Ovary (tissue), 9 donors: Measurements from ENCODE around the gene FAH. TPM values are rescaled to one million over a fixed set of nuclear protein-coding genes. Genes with fewer than 3 reads are reported as not detected.

Experiments used
- DNase-seq, 5 donors: peaks; one replicate each; pipeline ENCODE4 v3.0.0-alpha.2; 2019 to 2020
- H3K27ac ChIP-seq, 2 donors: fragments of 200-600 bp; one replicate each; pipeline versions ENCODE4 v1.5.1 to v1.8.0; 2019 to 2022
- H3K27me3 ChIP-seq: fragments of 200-600 bp; one replicate; pipeline ENCODE4 v1.8.0; 2022
- H3K36me3 ChIP-seq: fragments of 200-600 bp; sonication (generic); one replicate; pipeline ENCODE4 v1.5.1; 2019
- H3K4me1 ChIP-seq: one replicate; pipeline ENCODE4 v1.8.1; 2013; ENCODE audit warnings: mild to moderate bottlenecking, moderate library complexity; ENCODE audit not compliant: insufficient read depth
- H3K4me3 ChIP-seq: fragments of 200-600 bp; sonication (generic); one replicate; pipeline ENCODE4 v1.5.1; 2017
- H3K9me3 ChIP-seq, 2 donors: fragments of 200-600 bp in 1 of 2; sonication (generic) in 1 of 2; one replicate each; pipeline versions ENCODE4 v1.5.1 to v1.8.1; 2013 to 2019; ENCODE audit warnings: mild to moderate bottlenecking in 1 of 2, moderate library complexity in 1 of 2
- EP300 ChIP-seq: sonication (generic); formaldehyde crosslinking; IDR thresholded peaks from one replicate; pipeline ENCODE4 v1.6.1; 2017; ENCODE audit warnings: antibody characterized with exemption
- POLR2A ChIP-seq: fragments of 450-650 bp; IDR thresholded peaks from one replicate; pipeline ENCODE4 v1.6.1; 2017; ENCODE audit warnings: antibody characterized with exemption, mild to moderate bottlenecking, moderate library complexity
- WGBS, 3 donors: extraction: QIAGEN DNeasy Blood & Tissue Kit in 1 of 3; methylation state at CpG; one replicate each; pipeline versions ENCODE4 v1.1.5 to v1.1.7; 2013 to 2017; 5-methylcytosine and 5-hydroxymethylcytosine counted together
- intact Hi-C, 4 donors: fragments of 100-400 bp; cut with DNase I; formaldehyde crosslinking; loops; one replicate each; pipeline versions ENCODE4 v1.11.0 to v1.15.1; 2022 to 2023
- polyA plus RNA-seq, 2 donors: library from polyadenylated mRNA; stranded (reverse); fragments of 200-250 nt in 1 of 2; fragments of 350-450 nt in 1 of 2; fragmentation: Illumina TruSeq in 1 of 2; extraction: RNeasy Lipid Tissue Mini Kit (QIAGEN cat#74804) in 1 of 2; gene quantifications; one replicate each; pipeline ENCODE4 v1.2.3, GENCODE V29; 2013 to 2014
- total RNA-seq, 7 donors: library from RNA; depleted of rRNA in 2 of 7; stranded (reverse); fragments of >200 nt in 2 of 7; fragmentation: NEBNext Ultra II Directional in 3 of 7; extraction: Animal tissue kit (Norgen Biotek cat#: 25700) in 3 of 7; gene quantifications; one replicate each; pipeline versions ENCODE4 v1.1.0 to v1.2.4, GENCODE V29; 2016 to 2023
- TF ChIP-seq, protein P1 (sequence below), 3 donors: fragments of 450-650 bp in 2 of 3; fragments of 200-600 bp in 1 of 3; IDR thresholded peaks; one replicate each; pipeline versions ENCODE4 v1.5.1 to v1.8.0; 2016 to 2022; ENCODE audit warnings: antibody characterized with exemption in 3 of 3, mild to moderate bottlenecking in 1 of 3
- donor health status: DM: no; HTN: no; CAD: no; lungs with moderate emphysema.
- donor health status: DM: no; HTN: no; CAD: no.
- donor health status: Bipolar disorder and iron deficiency.
- donor health status: DM: yes; HTN: yes; CAD: no.
- donor health status: DM: no; HTN: no; CAD: no.
- donor health status: DM: yes; HTN: yes; CAD: no.

Gene FAH
- total and polyA plus RNA-seq, 9 donors = 19.0 to 47.2 (median 30.8) TPM

DNA sequence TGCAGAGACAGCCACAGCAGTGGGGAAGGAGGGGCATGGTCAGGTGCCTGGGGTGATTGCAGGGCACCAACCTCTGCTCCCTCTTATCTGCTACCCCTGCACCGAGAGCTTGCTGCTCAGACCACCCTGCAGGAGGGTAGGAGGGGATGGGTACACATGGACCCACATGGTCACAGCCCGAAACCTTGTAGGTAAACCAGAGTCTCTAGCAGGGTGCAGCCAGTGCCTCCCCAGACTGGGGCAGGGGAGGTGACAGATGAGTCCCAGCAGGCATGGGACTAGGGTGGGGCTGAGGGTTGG, 49.2 kb downstream of the FAH start:
- no peaks in the 10 kb centered on the region for H3K27me3 ChIP-seq
- TF ChIP-seq, protein P1, sequence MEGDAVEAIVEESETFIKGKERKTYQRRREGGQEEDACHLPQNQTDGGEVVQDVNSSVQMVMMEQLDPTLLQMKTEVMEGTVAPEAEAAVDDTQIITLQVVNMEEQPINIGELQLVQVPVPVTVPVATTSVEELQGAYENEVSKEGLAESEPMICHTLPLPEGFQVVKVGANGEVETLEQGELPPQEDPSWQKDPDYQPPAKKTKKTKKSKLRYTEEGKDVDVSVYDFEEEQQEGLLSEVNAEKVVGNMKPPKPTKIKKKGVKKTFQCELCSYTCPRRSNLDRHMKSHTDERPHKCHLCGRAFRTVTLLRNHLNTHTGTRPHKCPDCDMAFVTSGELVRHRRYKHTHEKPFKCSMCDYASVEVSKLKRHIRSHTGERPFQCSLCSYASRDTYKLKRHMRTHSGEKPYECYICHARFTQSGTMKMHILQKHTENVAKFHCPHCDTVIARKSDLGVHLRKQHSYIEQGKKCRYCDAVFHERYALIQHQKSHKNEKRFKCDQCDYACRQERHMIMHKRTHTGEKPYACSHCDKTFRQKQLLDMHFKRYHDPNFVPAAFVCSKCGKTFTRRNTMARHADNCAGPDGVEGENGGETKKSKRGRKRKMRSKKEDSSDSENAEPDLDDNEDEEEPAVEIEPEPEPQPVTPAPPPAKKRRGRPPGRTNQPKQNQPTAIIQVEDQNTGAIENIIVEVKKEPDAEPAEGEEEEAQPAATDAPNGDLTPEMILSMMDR (IDR thresholded peaks at IDR 0.05) = no peak
- TF ChIP-seq EP300 = no peak
- no peak for TF ChIP-seq POLR2A
- no peak for DNase-seq
- no peak overlapping the region for H3K4me3 ChIP-seq
- H3K27ac ChIP-seq = no peak overlapping the region
- no peaks in the 10 kb centered on the region for H3K4me1 ChIP-seq
- H3K36me3 ChIP-seq = no peaks in the 10 kb centered on the region
- intact Hi-C loops = no loop called here
- H3K9me3 ChIP-seq = no peaks in the 10 kb centered on the region
- 48 to 92% (median 83%) methylated on average over 2 of the region's 2 CpGs for WGBS, 3 donors

GRCh38 chr15:80202641-80203360, 50.0 kb downstream of the FAH start:
- H3K36me3 ChIP-seq = no peaks in the 10 kb centered on the region
- no peak overlapping the region for H3K27ac ChIP-seq
- no peaks in the 10 kb centered on the region for H3K27me3 ChIP-seq
- TF ChIP-seq EP300 (no peak), POLR2A (no peak)
- TF ChIP-seq, protein P1 (IDR thresholded peaks at IDR 0.05) = no peak
- no peak overlapping the region for H3K4me3 ChIP-seq
- intact Hi-C loops = no loop called here
- WGBS, 3 donors = 49 to 64% (median 62%) methylated on average over 9 of the region's 9 CpGs
- no peaks in the 10 kb centered on the region for H3K9me3 ChIP-seq
- no peaks in the 10 kb centered on the region for H3K4me1 ChIP-seq
- no peak for DNase-seq

DNA sequence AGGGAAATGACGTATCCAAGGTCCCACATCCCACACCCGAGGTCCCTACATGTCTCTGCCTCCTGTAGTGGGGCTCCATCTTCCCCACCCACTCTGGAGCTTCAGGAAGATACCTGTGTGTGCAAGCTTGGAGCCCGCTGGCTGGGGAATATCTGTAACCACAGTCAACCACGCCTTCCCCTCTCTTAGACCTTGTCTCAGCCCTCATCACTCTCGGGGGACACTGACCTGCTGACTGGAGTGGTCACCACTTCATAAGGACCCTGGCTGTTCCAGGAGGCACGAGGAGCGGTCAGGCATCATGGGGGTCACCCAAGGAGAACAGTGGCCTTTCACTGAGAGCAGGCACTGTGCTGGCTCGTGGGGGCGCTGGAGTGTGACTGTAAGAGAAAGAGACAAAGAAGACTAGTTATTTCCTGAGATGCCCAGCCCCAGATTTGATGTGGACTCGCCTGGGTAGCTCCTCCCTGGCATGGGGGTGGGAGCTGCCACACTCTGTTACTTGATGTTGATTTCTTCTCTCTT, 50.6 kb downstream of the FAH start:
- H3K27ac ChIP-seq = no peak overlapping the region
- DNase-seq = no peak
- WGBS, 3 donors = 79 to 87% (median 81%) methylated on average over 10 of the region's 10 CpGs
- H3K27me3 ChIP-seq = no peaks in the 10 kb centered on the region
- H3K4me3 ChIP-seq = no peak overlapping the region
- intact Hi-C loops = no loop called here
- H3K4me1 ChIP-seq = no peaks in the 10 kb centered on the region
- TF ChIP-seq POLR2A (no peak), EP300 (no peak)
- TF ChIP-seq, protein P1 (IDR thresholded peaks at IDR 0.05) = no peak
- no peaks in the 10 kb centered on the region for H3K36me3 ChIP-seq
- no peaks in the 10 kb centered on the region for H3K9me3 ChIP-seq

DNA sequence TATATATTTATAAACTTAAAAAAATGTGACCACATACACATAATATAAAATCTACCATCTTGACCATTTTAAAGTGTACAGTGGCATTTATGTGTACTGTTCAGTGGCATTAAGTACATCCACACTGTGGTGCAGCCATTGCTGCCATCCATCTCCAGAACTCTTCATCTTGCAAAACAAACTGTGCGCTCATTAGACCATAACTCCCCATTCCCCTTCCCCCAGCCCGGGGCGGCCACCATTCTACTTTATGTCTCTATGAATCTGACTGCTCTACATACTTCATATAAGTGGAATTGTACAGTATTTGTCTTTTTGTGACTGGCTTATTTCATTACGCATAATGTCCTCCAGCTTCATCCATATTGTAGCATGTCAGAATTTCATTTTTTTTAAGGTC, 51.4 kb downstream of the FAH start:
- Histone ChIP-seq H3K36me3 (no peaks in the 10 kb centered on the region), H3K9me3 (no peaks in the 10 kb centered on the region), H3K4me1 (no peaks in the 10 kb centered on the region), H3K27me3 (no peaks in the 10 kb centered on the region), H3K27ac (no peak overlapping the region), H3K4me3 (no peak overlapping the region)
- intact Hi-C loops = no loop called here
- no peak for TF ChIP-seq EP300
- TF ChIP-seq POLR2A = no peak
- TF ChIP-seq, protein P1 (IDR thresholded peaks at IDR 0.05) = no peak
- DNase-seq = no peak
- WGBS, 3 donors = 90 to 91% (median 90%) methylated on average over 4 of the region's 4 CpGs
